Measurements from ENCODE around the gene NUTM2D. TPM values are rescaled to one million over a fixed set of nuclear protein-coding genes. Genes with fewer than 3 reads are reported as not detected.
"Not testable (repeated sequence)": the region's sequence is repeated elsewhere in the genome, so short reads cannot be mapped to it uniquely, and the experiment has no call there.

NUTM2D gene
- polyA plus RNA-seq, 1 donor (not counting 4 experiments of a cell fraction or from before 2014, with no cell fraction given) = 2.5 TPM

GRCh38 chr10:87398436-87398835, 40.9 kb downstream of the NUTM2D start:
- H3K36me3 ChIP-seq (ENCODE audit: control insufficient read depth in 2 of 2, extremely low read depth in 1 of 2, insufficient read depth in 2 of 2, low read length in 2 of 2); H3K4me2 ChIP-seq (ENCODE audit: control insufficient read depth, extremely low read depth, insufficient read depth, low read depth, low read length); FAIRE-seq; H3K27me3 ChIP-seq (ENCODE audit: control insufficient read depth, extremely low read depth, insufficient read depth, low read length); H4K20me1 ChIP-seq (ENCODE audit: control insufficient read depth, extremely low read depth, insufficient read depth, low read length); H3K27ac ChIP-seq (ENCODE audit: control insufficient read depth, insufficient read depth, low read length); H3K9me1 ChIP-seq (ENCODE audit: control insufficient read depth, extremely low read depth, insufficient read depth, low read length); H3K9me3 ChIP-seq (ENCODE audit: control insufficient read depth, low read depth, low read length); H3K4me1 ChIP-seq (ENCODE audit: control insufficient read depth, extremely low read depth, insufficient read depth, low read length); H2AFZ ChIP-seq (ENCODE audit: control insufficient read depth, low read length); DNase-seq (ENCODE audit: low read depth, low spot score); H3K9ac ChIP-seq (ENCODE audit: control insufficient read depth, extremely low read depth, insufficient read depth, low read length); H3K79me2 ChIP-seq (ENCODE audit: control insufficient read depth, insufficient read depth, low read length); H3K4me3 ChIP-seq (ENCODE audit: control insufficient read depth in 2 of 3, extremely low read depth in 1 of 3, insufficient read depth in 2 of 3, low read depth in 1 of 3, low read length in 3 of 3); dilution Hi-C loops (cut with MboI; ENCODE audit: extremely low pct_ligation_motif_present, low sequenced_read_pairs): not testable (repeated sequence)

GRCh38 chr10:87407516-87408467, 50.2 kb downstream of the NUTM2D start:
- H3K4me2 ChIP-seq (ENCODE audit: control insufficient read depth, extremely low read depth, insufficient read depth, low read depth, low read length); H4K20me1 ChIP-seq (ENCODE audit: control insufficient read depth, extremely low read depth, insufficient read depth, low read length); H3K27me3 ChIP-seq (ENCODE audit: control insufficient read depth, extremely low read depth, insufficient read depth, low read length); H3K27ac ChIP-seq (ENCODE audit: control insufficient read depth, insufficient read depth, low read length); H2AFZ ChIP-seq (ENCODE audit: control insufficient read depth, low read length); dilution Hi-C loops (cut with MboI; ENCODE audit: extremely low pct_ligation_motif_present, low sequenced_read_pairs); DNase-seq (ENCODE audit: low read depth, low spot score); H3K9me3 ChIP-seq (ENCODE audit: control insufficient read depth, low read depth, low read length); H3K4me3 ChIP-seq (ENCODE audit: control insufficient read depth in 2 of 3, extremely low read depth in 1 of 3, insufficient read depth in 2 of 3, low read depth in 1 of 3, low read length in 3 of 3); H3K36me3 ChIP-seq (ENCODE audit: control insufficient read depth in 2 of 2, extremely low read depth in 1 of 2, insufficient read depth in 2 of 2, low read length in 2 of 2); H3K9ac ChIP-seq (ENCODE audit: control insufficient read depth, extremely low read depth, insufficient read depth, low read length); H3K79me2 ChIP-seq (ENCODE audit: control insufficient read depth, insufficient read depth, low read length); H3K9me1 ChIP-seq (ENCODE audit: control insufficient read depth, extremely low read depth, insufficient read depth, low read length); FAIRE-seq; H3K4me1 ChIP-seq (ENCODE audit: control insufficient read depth, extremely low read depth, insufficient read depth, low read length): not testable (repeated sequence)

- dilution Hi-C loops (cut with MboI; ENCODE audit: extremely low pct_ligation_motif_present, low sequenced_read_pairs); H3K4me2 ChIP-seq (ENCODE audit: control insufficient read depth, extremely low read depth, insufficient read depth, low read depth, low read length); H4K20me1 ChIP-seq (ENCODE audit: control insufficient read depth, extremely low read depth, insufficient read depth, low read length); H3K9me1 ChIP-seq (ENCODE audit: control insufficient read depth, extremely low read depth, insufficient read depth, low read length); H2AFZ ChIP-seq (ENCODE audit: control insufficient read depth, low read length); H3K36me3 ChIP-seq (ENCODE audit: control insufficient read depth in 2 of 2, extremely low read depth in 1 of 2, insufficient read depth in 2 of 2, low read length in 2 of 2); H3K27me3 ChIP-seq (ENCODE audit: control insufficient read depth, extremely low read depth, insufficient read depth, low read length); H3K27ac ChIP-seq (ENCODE audit: control insufficient read depth, insufficient read depth, low read length); H3K4me3 ChIP-seq (ENCODE audit: control insufficient read depth in 2 of 3, extremely low read depth in 1 of 3, insufficient read depth in 2 of 3, low read depth in 1 of 3, low read length in 3 of 3); DNase-seq (ENCODE audit: low read depth, low spot score); H3K9ac ChIP-seq (ENCODE audit: control insufficient read depth, extremely low read depth, insufficient read depth, low read length); H3K4me1 ChIP-seq (ENCODE audit: control insufficient read depth, extremely low read depth, insufficient read depth, low read length); H3K79me2 ChIP-seq (ENCODE audit: control insufficient read depth, insufficient read depth, low read length); H3K9me3 ChIP-seq (ENCODE audit: control insufficient read depth, low read depth, low read length); FAIRE-seq: not testable (repeated sequence)
Observed at GRCh38 chr10:87413921-87414320, 56.4 kb downstream of the NUTM2D start.

Small RNA genes lying within 50 kb of the gene (small RNA-seq; reads per million reads assigned to genes)
- 0 reads per million in 3 experiments for gene AL355334.1 (ENCODE audit: insufficient read length in 3 of 3, low read depth in 3 of 3, low replicate concordance in 1 of 3)

Other genes with a start within 250 kb of the NUTM2D start
- 0.13 to 0.63 TPM (median 0.22 TPM) in 3 replicates for gene NUTM2A, start 132.3 kb upstream of the NUTM2D start, polyA plus RNA-seq
- 11.5 to 17.7 TPM (median 12.5 TPM) in 3 replicates for gene MINPP1, start 147.1 kb downstream of the NUTM2D start, polyA plus RNA-seq

Measured in keratinocyte (primary cell).